Fibroblast of skin of right quadriceps (primary cell): ENCODE results near the gene GOPC.

Source experiments
- DNase-seq: peaks from one replicate; pipeline ENCODE4 v3.0.0-alpha.2; 2013

Gene GOPC

DNA sequence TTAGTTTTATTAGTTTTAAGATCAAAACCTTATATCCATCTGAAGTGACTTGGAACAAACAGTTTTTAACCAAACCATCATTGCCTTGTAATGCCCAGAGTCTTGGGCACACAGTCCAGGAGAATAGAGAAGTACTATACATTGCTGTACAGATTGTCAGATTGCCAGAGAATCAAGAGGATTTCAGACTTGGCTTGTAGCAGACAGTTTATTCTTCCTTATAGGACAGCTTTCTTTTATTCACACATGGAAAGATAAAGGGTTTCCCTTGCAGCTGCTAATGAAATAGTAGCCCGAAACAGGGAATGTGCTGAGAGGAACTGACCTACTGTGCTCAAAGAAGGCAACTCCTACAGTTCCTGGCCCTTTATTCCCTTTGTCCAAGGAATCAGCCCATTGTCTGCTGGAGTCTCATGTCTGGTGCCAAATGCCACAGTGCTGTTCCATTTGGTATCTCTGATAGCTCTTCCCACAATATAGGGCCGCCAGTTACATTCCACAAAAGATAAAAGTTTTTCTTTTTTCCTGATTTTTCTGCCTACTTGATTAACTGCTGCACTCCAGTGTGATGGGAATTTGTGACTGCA is 89.2 kb downstream of the GOPC start:
- DNase-seq = no peak

GRCh38 chr6:117512056-117512828 is 90.1 kb downstream of the GOPC start:
- no peak for DNase-seq
